ENCODE data around the gene ACO1.

The ACO1 gene

GRCh38 chr9:32502464-32502863 is 118.0 kb downstream of the ACO1 start:
- FAIRE-seq: no peak

DNA sequence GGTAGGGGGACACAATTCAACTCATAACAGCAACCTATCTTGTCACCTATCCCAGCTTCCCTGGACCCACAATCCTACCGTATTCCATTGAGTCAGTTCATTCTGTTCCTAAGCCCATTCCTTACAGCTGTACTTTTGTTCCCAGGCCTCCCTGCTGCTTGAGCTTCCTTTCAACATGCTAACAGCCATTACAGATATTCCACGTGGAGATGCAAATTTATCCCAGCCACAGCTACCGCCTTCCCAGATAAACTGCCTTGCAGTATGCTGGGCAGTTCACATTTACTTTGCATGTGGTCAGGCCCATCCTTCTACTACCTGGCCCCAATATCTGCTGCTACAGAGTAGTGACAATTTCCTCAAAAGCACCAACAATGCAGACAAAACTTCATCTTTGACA is 118.6 kb downstream of the ACO1 start:
- FAIRE-seq: no peak
